GM12878 (cell line): ENCODE measurements around the gene NUMBL. TPM values are rescaled to one million over a fixed set of nuclear protein-coding genes. Genes with fewer than 3 reads are reported as not detected.
A peak's percentile ranks its signal among the peaks of the same experiment; 100 is the strongest.

ENCODE experiments used
- BCL3 ChIP-seq: IDR thresholded peaks from 2 replicates; pipeline ENCODE4 v1.6.1; 2011; ENCODE audit warnings: borderline replicate concordance, low read depth, mild to moderate bottlenecking, moderate library complexity, low read length; ENCODE audit not compliant: insufficient read depth, poor library complexity, severe bottlenecking
- CBFB ChIP-seq: IDR thresholded peaks from 2 replicates; pipeline ENCODE4 v1.6.1; 2016; ENCODE audit warnings: antibody characterized with exemption, low read depth
- E4F1 ChIP-seq: fragments of 450-650 bp; IDR thresholded peaks from 2 replicates; pipeline ENCODE4 v1.6.1; 2018; ENCODE audit warnings: borderline replicate concordance, mild to moderate bottlenecking; ENCODE audit not compliant: partially characterized antibody
- EGR1 ChIP-seq, 2 experiments: IDR thresholded peaks; 1 replicate in 1 of 2; 2 replicates in 1 of 2; pipeline ENCODE4 v1.6.1; 2011 to 2012; ENCODE audit warnings: low read depth in 2 of 2, low read length in 2 of 2, borderline replicate concordance in 1 of 2, mild to moderate bottlenecking in 1 of 2, moderate library complexity in 1 of 2
- HDAC6 ChIP-seq: fragments of 200-600 bp; sonication (generic); IDR thresholded peaks from one replicate; pipeline ENCODE4 v1.8.0; 2017; ENCODE audit warnings: antibody characterized with exemption; ENCODE audit not compliant: unreplicated experiment
- HDGF ChIP-seq: fragments of 450-650 bp; IDR thresholded peaks from 2 replicates; pipeline ENCODE4 v1.6.1; 2016; ENCODE audit warnings: antibody characterized with exemption
- NR2C1 ChIP-seq: fragments of 450-650 bp; IDR thresholded peaks from 2 replicates; pipeline ENCODE4 v1.6.1; 2017; ENCODE audit warnings: antibody characterized with exemption, mild to moderate bottlenecking, moderate library complexity
- NR2C2 ChIP-seq: IDR thresholded peaks from 2 replicates; pipeline ENCODE4 v1.6.1; 2011; ENCODE audit warnings: borderline replicate concordance, low read depth; ENCODE audit not compliant: control insufficient read depth, insufficient read length
- PML ChIP-seq: IDR thresholded peaks from 2 replicates; pipeline ENCODE4 v1.6.1; 2012; ENCODE audit warnings: low read length, inconsistent platforms
- POLR2A ChIP-seq: IDR thresholded peaks from 2 replicates; pipeline ENCODE4 v1.6.1; 2011; ENCODE audit warnings: low read depth, mild to moderate bottlenecking, low read length
- POLR2AphosphoS2 ChIP-seq: IDR thresholded peaks from 2 replicates; pipeline ENCODE4 v1.6.1; 2011; ENCODE audit warnings: low read depth, mild to moderate bottlenecking, low read length, improper control_type of control experiment, moderate library complexity
- POLR2AphosphoS5 ChIP-seq: IDR thresholded peaks from 2 replicates; pipeline ENCODE4 v1.6.1; 2011; ENCODE audit warnings: mild to moderate bottlenecking, low read length, inconsistent platforms
- RAD21 ChIP-seq: IDR thresholded peaks from 2 replicates; pipeline ENCODE4 v1.6.1; 2011; ENCODE audit warnings: mild to moderate bottlenecking, low read depth, low read length, moderate library complexity; ENCODE audit not compliant: insufficient read depth
- RUNX3 ChIP-seq: IDR thresholded peaks from 2 replicates; pipeline ENCODE4 v1.6.1; 2012; ENCODE audit warnings: low read length, inconsistent platforms
- SMAD5 ChIP-seq: IDR thresholded peaks from 2 replicates; pipeline ENCODE4 v1.6.1; 2016; ENCODE audit warnings: antibody characterized with exemption, low read depth
- SREBF1 ChIP-seq: IDR thresholded peaks from 2 replicates; pipeline ENCODE4 v1.6.1; 2012; ENCODE audit warnings: mild to moderate bottlenecking, low read length
- SREBF2 ChIP-seq: IDR thresholded peaks from 2 replicates; pipeline ENCODE4 v1.6.1; 2012; ENCODE audit warnings: mild to moderate bottlenecking, low read length
- TAF1 ChIP-seq: IDR thresholded peaks from 2 replicates; pipeline ENCODE4 v1.6.1; 2011; ENCODE audit warnings: mild to moderate bottlenecking, low read depth, low read length, borderline replicate concordance
- USF1 ChIP-seq: IDR thresholded peaks from 2 replicates; pipeline ENCODE4 v1.6.1; 2011; ENCODE audit warnings: borderline replicate concordance, low read depth, mild to moderate bottlenecking, moderate library complexity, mixed read lengths, low read length; ENCODE audit not compliant: insufficient read depth; ENCODE audit errors: extremely low read length
- USF2 ChIP-seq: IDR thresholded peaks from 2 replicates; pipeline ENCODE4 v1.6.1; 2011; ENCODE audit warnings: low read depth, low read length, improper control_type of control experiment, borderline replicate concordance
- ZNF24 ChIP-seq: fragments of 450-650 bp; IDR thresholded peaks from 2 replicates; pipeline ENCODE4 v1.6.1; 2017; ENCODE audit warnings: antibody characterized with exemption, mild to moderate bottlenecking
- polyA plus RNA-seq, 11 experiments: library from polyadenylated mRNA; depleted of rRNA in 4 of 11; unstranded in 6 of 11; stranded (reverse) in 5 of 11; fragments of >200 nt; fragmentation: Nextera tagmentation in 4 of 11; fragmentation: Illumina TruSeq in 1 of 11; extraction: Ambion mirVana in 4 of 11; extraction: Trizol in 1 of 11; gene quantifications; 1 replicate in 1 of 11; 2 replicates in 10 of 11; pipeline versions ENCODE4 v1.2.1 to v1.2.3, GENCODE V29; 2011 to 2016; ENCODE audit warnings: inconsistent platforms in 2 of 11, missing spikeins in 2 of 11, low read depth in 1 of 11
- total RNA-seq, 4 experiments: library from RNA; depleted of rRNA in 3 of 4; stranded (reverse); fragments of >200 nt in 3 of 4; fragmentation: Illumina TruSeq in 1 of 4; extraction: Trizol in 1 of 4; gene quantifications; 2 replicates each; pipeline versions ENCODE4 v1.2.1 to v1.2.3, GENCODE V29; 2013 to 2021

Gene NUMBL
- total and polyA plus RNA-seq, 10 of the 15 experiments (the other 5 are each of a cell fraction or from before 2014, with no cell fraction given) = 0.16 to 9.4 (median 1.9) TPM

GRCh38 chr19:40690050-40690692 lies at the start of gene NUMBL (continued):
- no peak for TF ChIP-seq E4F1
- no peak for TF ChIP-seq SMAD5
- no peak for TF ChIP-seq USF1
- TF ChIP-seq POLR2A = no peak
- no peak for TF ChIP-seq RUNX3
- no peak; the same call in 1 of the 2 replicates for TF ChIP-seq POLR2AphosphoS2
- TF ChIP-seq EGR1 (IDR thresholded peaks at IDR 0.05; ENCODE audit: borderline replicate concordance in 1 of 2, low read depth in 2 of 2, low read length in 2 of 2) = peak in 1 of 2 experiments; percentile 75; a peak in 1 of 3 replicates
- TF ChIP-seq PML = no peak
- no peak for TF ChIP-seq CBFB
- no peak for TF ChIP-seq RAD21
- TF ChIP-seq NR2C1 = 0 out of 2 replicates have a peak, but pooled peaks have one; percentile 19
- no peak for TF ChIP-seq USF2
- 0 out of 2 replicates have a peak, but pooled peaks have one; percentile 11 for TF ChIP-seq ZNF24
- TF ChIP-seq HDAC6 = no peak
- TF ChIP-seq NR2C2 = no peak
- TF ChIP-seq SREBF1 = no peak
- no peak for TF ChIP-seq HDGF
- TF ChIP-seq BCL3 = no peak
- no peak for TF ChIP-seq TAF1
- TF ChIP-seq SREBF2 = no peak
- no peak for TF ChIP-seq POLR2AphosphoS5
